Measurements from ENCODE around the gene MTG2. TPM values are rescaled to one million over a fixed set of nuclear protein-coding genes. Genes with fewer than 3 reads are reported as not detected.

MTG2 gene
- total and polyA plus RNA-seq, 9 donors, result 22.2 to 30.0 (median 26.0) TPM

- WGBS (ENCODE audit: insufficient coverage), result 81% methylated on average over 13 of the region's 17 CpGs
- no peak overlapping the region for H3K4me3 ChIP-seq (ENCODE audit: low read length)
- no peaks in the 10 kb centered on the region for H3K9me3 ChIP-seq (replicated peaks; ENCODE audit: control insufficient read depth, low read depth, low read length)
- DNase-seq, result no peak
- H3K4me1 ChIP-seq (ENCODE audit: control insufficient read depth, insufficient read depth, low read length), result peaks cover 12% of the 10 kb centered on the region
- H3K27me3 ChIP-seq (ENCODE audit: control insufficient read depth, insufficient read depth, low read length), result no peaks in the 10 kb centered on the region
- peaks cover 51% of the 10 kb centered on the region for H3K36me3 ChIP-seq (ENCODE audit: control insufficient read depth, insufficient read depth, low read length)
- H3K27ac ChIP-seq (ENCODE audit: low read length), result no peak overlapping the region
These were observed 22.0 kb upstream of the MTG2 start for GRCh38 chr20:62160876-62161275.

DNA sequence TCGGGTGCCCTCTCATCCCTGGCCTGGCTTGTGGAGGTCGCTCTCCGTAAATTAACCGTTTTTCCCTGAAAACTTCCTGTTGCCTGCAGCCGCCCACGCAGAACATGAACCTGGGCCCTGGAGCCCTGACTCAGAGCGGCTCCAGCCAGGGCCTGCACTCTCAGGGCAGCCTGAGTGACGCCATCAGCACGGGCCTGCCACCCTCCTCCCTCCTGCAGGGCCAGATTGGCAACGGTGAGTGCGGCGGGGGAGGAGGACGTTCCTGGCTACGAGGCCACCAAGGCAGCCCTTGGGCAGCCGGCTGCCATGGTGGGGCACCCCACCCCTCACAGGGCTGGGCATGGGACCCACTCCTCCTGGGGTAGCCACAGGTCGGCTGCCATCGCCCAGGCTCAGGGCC lies 21.5 kb upstream of the MTG2 start:
- Histone ChIP-seq H3K4me3 (ENCODE audit: low read length) (no peak overlapping the region), H3K27ac (ENCODE audit: low read length) (no peak overlapping the region), H3K4me1 (ENCODE audit: control insufficient read depth, insufficient read depth, low read length) (peaks cover 8% of the 10 kb centered on the region), H3K36me3 (ENCODE audit: control insufficient read depth, insufficient read depth, low read length) (peaks cover 56% of the 10 kb centered on the region), H3K9me3 (replicated peaks; ENCODE audit: control insufficient read depth, low read depth, low read length) (no peaks in the 10 kb centered on the region), H3K27me3 (ENCODE audit: control insufficient read depth, insufficient read depth, low read length) (no peaks in the 10 kb centered on the region)
- WGBS (ENCODE audit: insufficient coverage), result 77% methylated on average over 11 of the region's 17 CpGs
- no peak for DNase-seq

- no peaks in the 10 kb centered on the region for H3K9me3 ChIP-seq (replicated peaks; ENCODE audit: control insufficient read depth, low read depth, low read length)
- no peaks in the 10 kb centered on the region for H3K4me1 ChIP-seq (ENCODE audit: control insufficient read depth, insufficient read depth, low read length)
- H3K27ac ChIP-seq (ENCODE audit: low read length), result no peak overlapping the region
- no peak overlapping the region for H3K4me3 ChIP-seq (ENCODE audit: low read length)
- WGBS (ENCODE audit: insufficient coverage), result 92% methylated on average over 28 of the region's 38 CpGs
- peaks cover 60% of the 10 kb centered on the region for H3K36me3 ChIP-seq (ENCODE audit: control insufficient read depth, insufficient read depth, low read length)
- H3K27me3 ChIP-seq (ENCODE audit: control insufficient read depth, insufficient read depth, low read length), result no peaks in the 10 kb centered on the region
- DNase-seq, result no peak
These were observed 19.9 kb upstream of the MTG2 start for GRCh38 chr20:62162765-62163484.

GRCh38 chr20:62163485-62163865 lies 19.4 kb upstream of the MTG2 start:
- 97% methylated on average over 25 of the region's 25 CpGs for WGBS (ENCODE audit: insufficient coverage)
- no peaks in the 10 kb centered on the region for H3K9me3 ChIP-seq (replicated peaks; ENCODE audit: control insufficient read depth, low read depth, low read length)
- DNase-seq, result no peak
- peaks cover 65% of the 10 kb centered on the region for H3K36me3 ChIP-seq (ENCODE audit: control insufficient read depth, insufficient read depth, low read length)
- no peak overlapping the region for H3K4me3 ChIP-seq (ENCODE audit: low read length)
- H3K4me1 ChIP-seq (ENCODE audit: control insufficient read depth, insufficient read depth, low read length), result no peaks in the 10 kb centered on the region
- no peaks in the 10 kb centered on the region for H3K27me3 ChIP-seq (ENCODE audit: control insufficient read depth, insufficient read depth, low read length)
- H3K27ac ChIP-seq (ENCODE audit: low read length), result no peak overlapping the region

DNA sequence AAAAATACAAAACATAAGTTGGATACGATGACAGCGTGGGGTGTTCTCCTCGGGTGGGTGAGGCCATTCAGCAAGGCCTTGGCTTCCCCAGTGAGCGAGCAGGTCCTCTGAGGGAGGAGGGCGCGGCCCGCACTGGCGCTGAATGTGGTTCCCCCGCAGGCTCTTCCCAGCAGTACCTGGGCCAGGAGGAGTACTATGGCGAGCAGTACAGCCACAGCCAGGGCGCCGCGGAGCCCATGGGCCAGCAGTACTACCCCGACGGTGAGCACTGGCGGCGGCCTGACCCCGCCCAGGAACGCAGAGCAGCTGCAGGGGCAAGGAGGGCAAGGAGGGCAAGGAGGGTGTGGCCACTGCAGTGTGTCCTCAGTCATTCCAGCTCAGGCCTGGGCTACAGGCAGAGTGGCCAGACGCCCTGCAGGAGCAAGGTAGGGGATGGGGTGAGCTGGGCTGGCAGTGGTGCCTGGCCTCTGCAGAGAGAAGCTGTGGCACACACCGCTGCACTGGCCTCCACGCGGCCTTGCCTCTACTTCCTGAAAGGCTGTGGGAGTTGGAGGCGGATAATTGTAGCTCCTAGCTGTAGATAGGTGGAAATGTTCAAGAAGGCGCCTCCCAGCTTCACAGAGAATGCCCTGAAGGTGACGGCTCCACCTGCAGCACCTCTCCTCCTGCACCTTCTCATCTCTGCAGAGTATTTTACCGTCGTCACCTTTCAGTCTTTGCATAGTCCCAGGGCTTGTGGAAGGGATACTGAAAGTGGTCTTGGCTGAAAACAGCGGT lies 18.7 kb upstream of the MTG2 start:
- DNase-seq, result no peak
- Histone ChIP-seq H3K4me1 (ENCODE audit: control insufficient read depth, insufficient read depth, low read length) (no peaks in the 10 kb centered on the region), H3K4me3 (ENCODE audit: low read length) (no peak overlapping the region), H3K9me3 (replicated peaks; ENCODE audit: control insufficient read depth, low read depth, low read length) (no peaks in the 10 kb centered on the region), H3K27ac (ENCODE audit: low read length) (no peak overlapping the region), H3K27me3 (ENCODE audit: control insufficient read depth, insufficient read depth, low read length) (no peaks in the 10 kb centered on the region), H3K36me3 (ENCODE audit: control insufficient read depth, insufficient read depth, low read length) (peaks cover 71% of the 10 kb centered on the region)
- 91% methylated on average over 22 of the region's 29 CpGs for WGBS (ENCODE audit: insufficient coverage)

DNA sequence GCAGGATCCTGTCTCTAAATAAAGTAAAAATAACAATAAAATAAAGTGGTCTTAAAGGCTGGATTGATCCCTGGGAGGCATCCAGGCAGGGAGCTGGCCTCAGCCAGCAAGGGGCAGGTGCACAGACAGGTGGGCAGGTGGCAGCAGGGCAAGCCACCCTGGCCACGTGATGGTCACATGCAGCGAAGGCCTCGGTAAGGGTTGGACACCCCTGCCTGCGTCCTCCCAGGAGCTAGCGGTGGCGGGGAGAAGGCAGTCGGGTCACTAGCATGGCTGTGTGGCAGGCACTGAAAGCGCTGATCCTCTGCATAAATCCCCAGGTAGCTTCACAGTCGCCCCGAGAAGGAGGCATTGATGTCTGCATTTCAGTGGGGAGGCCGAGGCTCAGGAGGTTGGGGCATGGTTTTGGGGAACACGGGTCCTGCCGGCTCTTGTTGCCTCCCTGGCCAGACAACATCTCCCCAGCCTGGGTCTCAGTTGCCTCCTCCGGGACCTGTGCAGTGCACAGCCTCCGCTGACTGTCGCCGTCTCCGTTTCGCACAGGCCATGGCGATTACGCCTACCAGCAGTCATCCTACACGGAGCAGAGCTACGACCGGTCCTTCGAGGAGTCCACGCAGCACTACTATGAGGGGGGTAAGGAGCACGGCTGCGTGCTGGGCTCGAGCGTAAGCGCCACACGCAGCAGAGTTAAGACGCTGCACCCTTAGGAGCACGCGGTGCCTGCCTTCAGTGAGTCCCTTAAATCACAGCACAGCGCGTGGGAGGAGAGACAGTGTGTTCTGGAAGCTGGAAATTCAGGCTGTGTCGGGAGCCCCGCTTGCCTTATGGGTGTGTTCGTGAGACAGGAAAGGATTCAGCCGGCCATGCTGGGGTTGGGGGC lies 17.7 kb upstream of the MTG2 start:
- no peak overlapping the region for H3K27ac ChIP-seq (ENCODE audit: low read length)
- H3K4me1 ChIP-seq (ENCODE audit: control insufficient read depth, insufficient read depth, low read length), result no peaks in the 10 kb centered on the region
- WGBS (ENCODE audit: insufficient coverage), result 93% methylated on average over 38 of the region's 41 CpGs
- no peak overlapping the region for H3K4me3 ChIP-seq (ENCODE audit: low read length)
- no peaks in the 10 kb centered on the region for H3K9me3 ChIP-seq (replicated peaks; ENCODE audit: control insufficient read depth, low read depth, low read length)
- H3K27me3 ChIP-seq (ENCODE audit: control insufficient read depth, insufficient read depth, low read length), result no peaks in the 10 kb centered on the region
- DNase-seq, result no peak
- H3K36me3 ChIP-seq (ENCODE audit: control insufficient read depth, insufficient read depth, low read length), result peaks cover 68% of the 10 kb centered on the region

DNA sequence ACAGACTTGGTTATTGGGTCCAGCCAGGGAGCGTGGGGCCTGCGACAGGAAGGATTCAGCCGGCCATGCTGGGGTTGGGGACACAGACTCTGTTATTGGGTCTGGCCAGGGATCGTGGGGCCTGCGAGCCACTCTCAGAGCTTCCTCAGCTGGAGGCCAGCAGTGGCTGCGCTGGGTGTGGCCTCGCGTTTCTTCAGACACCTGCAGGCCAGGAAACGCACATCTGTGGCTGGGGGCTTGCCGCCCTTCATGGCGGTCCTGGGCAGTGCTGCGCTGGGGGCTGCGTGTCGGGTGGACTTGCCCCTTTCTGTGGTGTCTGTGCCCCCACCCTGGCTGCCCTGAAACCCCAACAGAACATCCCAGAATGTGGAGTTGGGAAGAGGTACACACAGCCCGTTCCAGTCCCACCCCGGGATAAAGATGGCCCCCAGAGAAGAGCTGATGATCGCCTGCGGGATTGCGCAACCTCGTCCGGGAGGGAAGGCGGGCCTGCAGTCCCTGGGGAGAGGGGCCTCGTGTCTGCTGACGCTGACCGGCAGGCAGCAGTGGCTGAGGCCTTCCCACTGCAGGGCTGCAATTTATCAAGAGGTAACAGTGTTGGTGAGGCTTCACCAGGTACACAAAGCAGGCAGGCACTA lies 16.9 kb upstream of the MTG2 start:
- DNase-seq, result no peak
- no peak overlapping the region for H3K27ac ChIP-seq (ENCODE audit: low read length)
- WGBS (ENCODE audit: insufficient coverage), result 73% methylated on average over 19 of the region's 25 CpGs

GRCh38 chr20:62167474-62167873 lies 15.4 kb upstream of the MTG2 start:
- DNase-seq, result no peak
- H3K36me3 ChIP-seq (ENCODE audit: control insufficient read depth, insufficient read depth, low read length), result peaks cover 53% of the 10 kb centered on the region
- WGBS (ENCODE audit: insufficient coverage), result 85% methylated on average over 4 of the region's 6 CpGs

More for the DNA sequence above, 16.9 kb upstream of the MTG2 start:
- Histone ChIP-seq H3K9me3 (replicated peaks; ENCODE audit: control insufficient read depth, low read depth, low read length) (no peaks in the 10 kb centered on the region), H3K4me3 (ENCODE audit: low read length) (no peak overlapping the region), H3K36me3 (ENCODE audit: control insufficient read depth, insufficient read depth, low read length) (peaks cover 63% of the 10 kb centered on the region), H3K27me3 (ENCODE audit: control insufficient read depth, insufficient read depth, low read length) (no peaks in the 10 kb centered on the region), H3K4me1 (ENCODE audit: control insufficient read depth, insufficient read depth, low read length) (no peaks in the 10 kb centered on the region)

DNA sequence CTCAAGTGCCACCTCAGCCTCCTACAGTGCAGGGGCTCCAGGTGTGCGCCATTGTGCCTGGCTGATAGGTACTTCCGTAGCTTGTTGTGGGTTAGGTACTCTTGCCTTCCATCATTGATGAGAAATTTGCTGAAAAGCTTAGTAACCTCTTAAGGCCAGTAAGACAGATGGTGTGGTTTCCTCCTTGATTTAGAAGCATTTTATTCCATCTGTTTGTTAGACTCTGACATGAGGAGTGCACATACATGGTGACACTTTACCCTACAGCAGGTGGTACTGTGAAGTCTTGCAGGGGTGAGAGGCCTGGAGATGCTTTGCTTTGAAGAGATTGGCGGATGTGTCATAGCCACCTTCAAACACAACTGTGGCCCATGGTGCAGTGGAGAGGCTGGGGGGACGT lies 14.8 kb upstream of the MTG2 start:
- no peaks in the 10 kb centered on the region for H3K27me3 ChIP-seq (ENCODE audit: control insufficient read depth, insufficient read depth, low read length)
- no peak overlapping the region for H3K4me3 ChIP-seq (ENCODE audit: low read length)
- peaks cover 50% of the 10 kb centered on the region for H3K36me3 ChIP-seq (ENCODE audit: control insufficient read depth, insufficient read depth, low read length)
- DNase-seq, result no peak
- no peak overlapping the region for H3K27ac ChIP-seq (ENCODE audit: low read length)
- no peaks in the 10 kb centered on the region for H3K4me1 ChIP-seq (ENCODE audit: control insufficient read depth, insufficient read depth, low read length)
- WGBS (ENCODE audit: insufficient coverage), result 93% methylated on average over 2 of the region's 4 CpGs
- no peaks in the 10 kb centered on the region for H3K9me3 ChIP-seq (replicated peaks; ENCODE audit: control insufficient read depth, low read depth, low read length)

More at GRCh38 chr20:62167474-62167873, 15.4 kb upstream of the MTG2 start:
- H3K4me1 ChIP-seq (ENCODE audit: control insufficient read depth, insufficient read depth, low read length), result no peaks in the 10 kb centered on the region
- no peak overlapping the region for H3K27ac ChIP-seq (ENCODE audit: low read length)
- H3K9me3 ChIP-seq (replicated peaks; ENCODE audit: control insufficient read depth, low read depth, low read length), result no peaks in the 10 kb centered on the region
- no peak overlapping the region for H3K4me3 ChIP-seq (ENCODE audit: low read length)
- no peaks in the 10 kb centered on the region for H3K27me3 ChIP-seq (ENCODE audit: control insufficient read depth, insufficient read depth, low read length)
